Measurements from ENCODE around the gene ALG8. TPM values are rescaled to one million over a fixed set of nuclear protein-coding genes. Genes with fewer than 3 reads are reported as not detected.
"Not testable (repeated sequence)": the region's sequence is repeated elsewhere in the genome, so short reads cannot be mapped to it uniquely, and the experiment has no call there.

The ALG8 gene
- total RNA-seq, 6 donors from 2014 or later = 5.2 to 31.4 (median 23.0) TPM

DNA sequence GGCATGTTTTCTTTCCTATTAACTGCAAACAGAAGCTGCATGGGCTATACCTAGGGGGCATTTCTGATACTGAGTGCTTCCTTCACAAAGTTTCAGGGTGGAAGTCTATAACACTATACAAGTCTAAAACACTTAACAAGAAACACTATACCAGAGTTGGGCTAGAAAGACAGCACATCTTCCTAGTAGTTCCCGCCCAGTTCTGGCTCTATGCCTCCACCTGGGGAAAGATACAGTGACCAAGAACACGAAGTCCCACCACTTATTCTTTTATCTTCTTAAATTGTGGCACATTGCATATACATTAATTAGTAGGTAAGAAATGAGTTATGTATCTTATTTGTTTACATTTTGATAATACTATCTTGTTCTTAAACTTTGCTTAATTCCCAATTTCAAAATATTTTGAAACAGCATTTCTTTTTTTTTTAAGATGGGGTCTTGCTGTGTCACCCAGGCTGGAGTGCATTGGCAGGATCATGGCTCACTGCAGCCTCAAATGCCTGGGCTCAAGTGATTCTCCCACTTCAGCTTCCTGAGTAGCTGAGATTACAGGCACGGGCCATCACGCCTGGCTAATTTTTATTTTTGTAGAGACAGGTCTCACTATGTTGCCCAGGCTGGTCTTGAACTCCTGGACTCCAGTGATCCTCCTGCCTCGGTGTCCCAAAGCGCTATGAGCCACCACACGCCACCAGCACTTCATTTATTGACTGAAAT, 41.6 kb downstream of the ALG8 start:
- H3K9me3 ChIP-seq = no peaks in the 10 kb centered on the region
- H3K36me3 ChIP-seq = peaks cover 0 to 23% (median 6%) of the 10 kb centered on the region in 4 donors
- H3K4me3 ChIP-seq = no peak overlapping the region
- no peaks in the 10 kb centered on the region for H3K27me3 ChIP-seq
- no peak overlapping the region for H3K27ac ChIP-seq
- ATAC-seq (ENCODE audit: low FRiP score in 2 of 2) (no peak), DNase-seq (no peak)
- H3K4me1 ChIP-seq = no peaks in the 10 kb centered on the region
- 90 to 94% methylated on average over 7 of the region's 7 CpGs for whole genome bisulfite sequencing, 2 donors
- TF ChIP-seq EP300 (IDR thresholded peaks at IDR 0.05) (no peak), POLR2AphosphoS5 (IDR thresholded peaks at IDR 0.05) (no peak)
- TF ChIP-seq, protein P1, sequence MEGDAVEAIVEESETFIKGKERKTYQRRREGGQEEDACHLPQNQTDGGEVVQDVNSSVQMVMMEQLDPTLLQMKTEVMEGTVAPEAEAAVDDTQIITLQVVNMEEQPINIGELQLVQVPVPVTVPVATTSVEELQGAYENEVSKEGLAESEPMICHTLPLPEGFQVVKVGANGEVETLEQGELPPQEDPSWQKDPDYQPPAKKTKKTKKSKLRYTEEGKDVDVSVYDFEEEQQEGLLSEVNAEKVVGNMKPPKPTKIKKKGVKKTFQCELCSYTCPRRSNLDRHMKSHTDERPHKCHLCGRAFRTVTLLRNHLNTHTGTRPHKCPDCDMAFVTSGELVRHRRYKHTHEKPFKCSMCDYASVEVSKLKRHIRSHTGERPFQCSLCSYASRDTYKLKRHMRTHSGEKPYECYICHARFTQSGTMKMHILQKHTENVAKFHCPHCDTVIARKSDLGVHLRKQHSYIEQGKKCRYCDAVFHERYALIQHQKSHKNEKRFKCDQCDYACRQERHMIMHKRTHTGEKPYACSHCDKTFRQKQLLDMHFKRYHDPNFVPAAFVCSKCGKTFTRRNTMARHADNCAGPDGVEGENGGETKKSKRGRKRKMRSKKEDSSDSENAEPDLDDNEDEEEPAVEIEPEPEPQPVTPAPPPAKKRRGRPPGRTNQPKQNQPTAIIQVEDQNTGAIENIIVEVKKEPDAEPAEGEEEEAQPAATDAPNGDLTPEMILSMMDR (IDR thresholded peaks at IDR 0.05) = no peak

DNA sequence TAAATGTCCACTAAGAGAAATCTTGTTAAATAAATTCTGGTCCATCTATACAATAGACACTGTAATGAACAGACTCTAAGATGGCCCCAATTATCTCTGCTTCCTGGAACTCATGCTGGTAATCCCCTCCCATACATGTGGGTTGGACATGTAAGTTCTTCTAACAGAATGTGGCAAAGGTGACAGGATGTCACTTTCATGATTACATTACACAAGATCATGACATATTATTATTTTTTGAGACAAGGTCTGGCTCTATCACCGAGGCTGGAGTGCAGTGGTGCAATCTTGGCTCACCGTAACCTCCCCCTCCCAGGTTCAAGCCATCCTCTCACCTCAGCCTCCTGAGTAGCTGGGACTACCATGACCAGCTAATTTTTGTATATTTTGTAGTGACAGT, 45.2 kb downstream of the ALG8 start:
- Histone ChIP-seq H3K4me1 (no peaks in the 10 kb centered on the region), H3K27me3 (no peaks in the 10 kb centered on the region), H3K4me3 (no peak overlapping the region), H3K9me3 (no peaks in the 10 kb centered on the region), H3K36me3 (peaks cover 0 to 5% (median 0%) of the 10 kb centered on the region in 4 donors), H3K27ac (no peak overlapping the region)
- no peak for ATAC-seq (ENCODE audit: low FRiP score in 2 of 2)
- no peak for DNase-seq
- WGBS, 2 donors = 92 to 100% methylated on average over 2 of the region's 2 CpGs
- TF ChIP-seq, protein P1 (IDR thresholded peaks at IDR 0.05) = no peak
- no peak for TF ChIP-seq POLR2AphosphoS5 (IDR thresholded peaks at IDR 0.05)
- no peak for TF ChIP-seq EP300 (IDR thresholded peaks at IDR 0.05)

DNA sequence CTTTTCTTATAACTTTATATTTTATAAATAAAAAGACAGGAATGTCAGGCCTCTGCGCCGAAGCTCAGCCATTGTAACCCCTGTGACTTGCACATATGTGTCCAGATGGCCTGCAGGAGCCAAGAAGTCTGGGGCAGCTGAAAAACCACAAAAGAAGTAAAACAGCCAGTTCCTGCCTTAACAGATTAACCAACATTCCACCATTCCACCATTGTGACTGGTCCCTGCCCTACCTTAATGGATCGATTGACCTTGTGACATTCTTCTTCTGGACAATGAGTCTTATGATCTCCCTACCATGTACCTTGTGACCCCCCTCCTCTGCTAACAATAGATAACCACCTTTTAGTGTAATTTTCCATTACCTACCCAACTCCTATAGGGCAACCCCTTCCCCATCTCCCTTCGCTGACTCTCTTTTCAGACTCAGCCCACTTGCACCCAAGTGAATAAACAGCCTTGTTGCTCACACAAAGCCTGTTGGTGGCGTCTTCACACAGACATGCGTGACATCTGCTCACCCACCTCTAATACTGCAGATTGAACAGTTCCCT, 52.8 kb downstream of the ALG8 start:
- not testable (repeated sequence) for H3K4me3 ChIP-seq; ATAC-seq (ENCODE audit: low FRiP score in 2 of 2); H3K4me1 ChIP-seq; H3K27me3 ChIP-seq; H3K9me3 ChIP-seq; DNase-seq; H3K27ac ChIP-seq; H3K36me3 ChIP-seq
- 78 to 87% methylated on average over 6 of the region's 6 CpGs for WGBS, 2 donors

DNA sequence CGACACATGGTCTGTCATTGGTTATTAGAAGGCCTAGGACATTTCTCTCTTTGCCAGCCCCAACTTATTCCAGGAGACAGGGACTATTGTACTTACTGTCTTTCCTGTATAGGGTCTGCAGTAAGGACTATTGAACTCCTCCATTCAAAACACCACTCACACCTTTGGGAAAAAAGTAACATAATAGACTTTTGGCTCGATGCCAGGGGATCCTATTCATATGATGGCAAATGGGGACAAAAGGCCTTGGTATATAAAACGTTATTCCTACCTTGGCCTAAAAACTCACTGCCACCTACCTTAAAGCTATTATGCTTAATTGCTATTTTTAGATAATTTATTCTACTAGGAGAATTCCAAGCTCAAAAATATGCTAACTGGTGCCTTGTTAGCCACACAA, 53.5 kb downstream of the ALG8 start:
- no peaks in the 10 kb centered on the region for H3K36me3 ChIP-seq
- no peak overlapping the region for H3K27ac ChIP-seq
- H3K4me1 ChIP-seq = peaks cover 0 to 13% (median 3%) of the 10 kb centered on the region in 4 donors
- H3K9me3 ChIP-seq = no peaks in the 10 kb centered on the region
- no peak for ATAC-seq (ENCODE audit: low FRiP score in 2 of 2)
- TF ChIP-seq, protein P1 (IDR thresholded peaks at IDR 0.05) = no peak
- no peak for TF ChIP-seq POLR2AphosphoS5 (IDR thresholded peaks at IDR 0.05)
- no peak for TF ChIP-seq POLR2A (IDR thresholded peaks at IDR 0.05)
- no peak for TF ChIP-seq EP300 (IDR thresholded peaks at IDR 0.05)
- WGBS, 2 donors = 74 to 82% methylated on average over 3 of the region's 3 CpGs
- DNase-seq = no peak
- H3K4me3 ChIP-seq = no peak overlapping the region
- no peaks in the 10 kb centered on the region for H3K27me3 ChIP-seq

DNA sequence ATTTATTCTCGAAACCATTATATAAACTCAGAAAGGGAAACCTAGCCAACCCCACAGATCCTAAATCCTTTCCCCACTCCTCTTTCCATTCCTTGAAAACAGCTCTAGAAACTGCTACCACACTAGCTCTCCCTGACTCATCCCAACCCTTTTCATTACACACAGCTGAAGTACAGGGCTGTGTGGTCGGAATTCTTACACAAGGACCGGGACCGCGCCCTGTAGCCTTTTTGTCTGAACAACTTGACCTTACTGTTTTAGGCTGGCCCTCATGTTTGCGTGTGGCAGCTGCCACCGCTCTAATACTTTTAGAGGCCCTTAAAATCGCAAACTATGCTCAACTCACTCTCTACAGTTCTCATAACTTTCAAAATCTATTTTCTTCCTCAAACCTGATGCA, 54.9 kb downstream of the ALG8 start:
- H3K4me3 ChIP-seq = peak overlapping the region in 1 of 4 donors; percentile 17
- not testable (repeated sequence) for H3K36me3 ChIP-seq; ATAC-seq (ENCODE audit: low FRiP score in 2 of 2); H3K9me3 ChIP-seq; H3K27me3 ChIP-seq
- 57 to 71% methylated on average over 8 of the region's 8 CpGs for WGBS, 2 donors
- H3K4me1 ChIP-seq = peaks cover 0 to 22% (median 8%) of the 10 kb centered on the region in 4 donors
- DNase-seq = peak in 1 of 2 donors; percentile 64
- H3K27ac ChIP-seq = peak overlapping the region; percentile 16 to 59 (median 51)

DNA sequence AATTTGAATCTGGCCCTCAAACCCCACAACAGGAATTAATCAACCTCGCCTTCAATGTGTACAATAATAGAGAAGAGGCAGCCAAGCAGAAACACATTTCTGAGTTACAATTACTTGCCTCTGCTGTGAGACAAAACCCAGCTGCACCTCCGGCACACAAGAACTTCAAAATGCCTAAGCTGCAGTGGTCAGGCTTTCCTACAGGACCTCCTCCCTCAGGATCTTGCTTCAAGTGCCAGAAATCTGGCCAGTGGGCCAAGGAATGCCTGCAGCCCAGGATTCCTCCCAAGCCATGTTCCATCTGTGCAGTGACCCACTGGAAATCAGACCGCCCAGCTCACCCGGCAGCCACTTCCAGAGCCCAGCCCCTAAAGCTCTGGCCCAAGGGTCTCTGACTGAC, 56.4 kb downstream of the ALG8 start:
- DNase-seq = no peak
- no peaks in the 10 kb centered on the region for H3K36me3 ChIP-seq
- no peak overlapping the region for H3K27ac ChIP-seq
- TF ChIP-seq POLR2AphosphoS5 (IDR thresholded peaks at IDR 0.05) (no peak), EP300 (IDR thresholded peaks at IDR 0.05) (no peak), POLR2A (IDR thresholded peaks at IDR 0.05) (no peak)
- TF ChIP-seq, protein P1 (IDR thresholded peaks at IDR 0.05) = no peak
- WGBS, 2 donors = 62 to 87% methylated on average over 2 to 4 of the region's 4 CpGs
- peaks cover 4 to 32% (median 17%) of the 10 kb centered on the region in 4 donors for H3K4me1 ChIP-seq
- H3K27me3 ChIP-seq = no peaks in the 10 kb centered on the region
- peak overlapping the region in 1 of 4 donors; percentile 17 for H3K4me3 ChIP-seq
- ATAC-seq (ENCODE audit: low FRiP score in 2 of 2) = no peak
- H3K9me3 ChIP-seq = no peaks in the 10 kb centered on the region
